Measurements from ENCODE around the gene FHIT.
"Not testable (repeated sequence)": the region's sequence is repeated elsewhere in the genome, so short reads cannot be mapped to it uniquely, and the experiment has no call there.

FHIT gene

DNA sequence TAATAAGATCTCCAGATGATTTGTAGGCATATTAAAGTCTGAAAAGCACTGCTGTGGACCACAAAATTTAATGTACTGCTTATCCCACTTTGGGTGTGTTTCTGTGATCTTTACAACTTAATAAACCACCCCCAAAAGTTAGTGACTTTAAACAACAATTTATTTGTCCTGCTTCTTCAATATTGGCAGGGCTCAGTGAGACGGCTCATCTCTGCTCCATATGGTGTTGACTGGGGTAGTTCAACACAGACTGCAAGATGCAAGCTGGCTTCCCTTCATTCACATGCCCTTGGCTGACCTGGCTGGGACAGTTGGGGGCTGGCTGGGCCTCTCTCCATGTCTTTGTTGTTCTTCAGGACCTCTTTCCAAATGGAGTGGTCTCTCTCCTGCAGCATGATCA lies 337.8 kb downstream of the FHIT start:
- no peak for DNase-seq

DNA sequence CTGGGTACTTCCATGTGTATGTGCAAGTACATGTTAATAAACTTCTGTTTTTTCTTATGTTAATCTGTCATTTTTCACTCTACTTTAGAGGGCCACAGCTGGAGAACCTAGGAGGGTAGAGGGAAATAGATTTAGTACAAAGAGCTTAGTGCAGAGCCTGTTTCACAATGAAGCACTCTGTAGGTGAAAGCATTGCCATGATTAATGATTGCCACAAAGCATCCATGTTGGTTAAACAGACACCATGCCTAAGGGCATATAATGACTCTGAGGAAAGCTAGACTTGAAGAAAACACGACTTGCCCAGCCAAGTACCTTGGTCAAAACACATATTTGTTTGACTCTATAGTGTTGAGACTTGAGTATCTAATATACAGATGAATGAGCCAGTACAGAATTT lies 338.4 kb downstream of the FHIT start:
- no peak for DNase-seq

DNA sequence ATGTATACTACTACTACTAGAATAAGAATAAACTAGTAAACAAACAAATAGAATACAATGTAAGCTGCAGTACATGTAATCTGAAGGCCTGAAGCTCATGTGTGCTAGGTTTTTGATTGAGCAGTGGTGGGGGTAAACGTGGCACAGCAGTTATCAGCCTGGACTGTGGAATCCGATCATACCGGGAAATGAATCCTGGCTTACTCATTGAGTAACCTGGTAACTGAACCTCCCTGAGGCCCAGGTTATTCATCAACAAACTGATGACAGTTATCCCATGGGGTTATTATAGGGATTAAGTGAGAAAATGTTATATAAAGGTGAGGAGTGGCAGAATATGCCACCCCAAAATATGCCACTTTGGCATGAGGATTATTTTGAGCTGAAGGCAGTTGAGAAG lies 339.1 kb downstream of the FHIT start:
- no peak for DNase-seq

DNA sequence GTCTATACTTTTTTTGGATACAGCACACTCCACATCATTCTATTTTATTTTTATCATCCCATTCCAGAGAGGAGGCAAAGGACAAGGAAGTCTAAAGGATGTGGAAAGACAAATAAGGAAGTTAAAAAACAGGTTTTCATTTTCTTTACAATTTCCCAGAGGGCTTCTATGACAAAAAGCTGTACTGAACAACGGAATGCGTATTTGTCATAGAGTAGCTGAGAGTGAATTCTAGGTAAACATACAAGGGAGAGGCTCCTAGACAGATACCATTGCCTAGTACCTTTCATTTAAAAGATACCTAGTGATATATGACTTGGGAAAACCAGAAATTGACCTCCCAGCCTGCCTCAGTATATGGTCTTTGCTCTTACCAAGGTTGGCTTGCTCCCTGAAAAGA lies 341.7 kb downstream of the FHIT start:
- no peak for DNase-seq

DNA sequence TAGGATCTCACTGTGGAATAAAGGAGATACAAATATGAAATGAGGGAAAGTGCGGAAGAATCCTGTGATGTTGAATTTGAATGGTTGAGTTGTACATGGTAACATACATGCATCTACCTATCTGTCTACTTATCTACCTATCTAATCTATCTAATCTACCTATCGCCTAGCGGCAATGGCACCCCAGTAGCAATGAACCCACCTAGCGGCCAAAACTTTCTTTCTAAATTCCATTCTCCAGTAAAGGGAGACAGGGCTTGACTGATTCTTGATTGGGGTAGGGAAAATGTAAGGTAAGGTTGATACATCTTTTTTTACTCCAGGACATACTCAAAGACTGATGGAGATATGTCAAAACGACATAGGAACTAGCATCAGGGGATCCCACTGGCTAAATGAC lies 345.0 kb downstream of the FHIT start:
- no peak for DNase-seq

DNA sequence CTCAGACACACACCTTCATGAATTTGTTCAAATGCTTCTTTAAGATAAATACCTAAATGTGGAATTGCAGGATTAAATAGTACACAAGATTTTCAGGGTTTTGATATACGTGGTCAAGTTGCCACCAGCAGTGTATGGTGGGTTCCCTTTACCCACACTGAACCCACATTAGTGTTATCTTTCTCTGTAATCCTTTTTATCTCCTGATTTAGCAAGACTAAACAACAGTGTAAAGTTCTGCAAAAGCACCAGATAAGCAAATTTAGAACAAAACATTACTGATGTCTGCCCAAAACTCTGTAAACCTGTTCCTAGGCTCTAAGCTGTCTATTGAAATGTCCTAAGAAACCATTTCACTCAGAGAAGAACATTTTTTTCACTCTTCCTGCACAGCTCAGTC lies 352.9 kb downstream of the FHIT start:
- no peak for DNase-seq

DNA sequence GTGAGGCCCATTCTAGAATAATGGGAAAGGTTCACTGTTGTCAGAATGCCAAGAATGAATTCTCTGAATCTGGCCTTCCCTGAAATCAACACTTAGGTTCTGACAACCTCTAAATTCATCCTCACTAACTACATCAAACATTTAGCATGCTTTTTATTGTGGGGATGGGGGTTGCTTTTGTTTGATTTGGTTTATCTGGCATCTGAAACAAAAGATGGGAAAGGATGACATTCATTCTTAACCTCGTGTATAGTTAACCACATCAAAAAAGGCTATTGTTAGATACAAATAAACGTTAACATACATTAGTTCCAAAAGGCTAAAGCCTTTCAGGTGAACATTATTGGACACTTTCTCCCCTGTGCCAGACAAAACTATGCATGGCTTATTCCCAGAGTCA lies 357.3 kb downstream of the FHIT start:
- no peak for DNase-seq

DNA sequence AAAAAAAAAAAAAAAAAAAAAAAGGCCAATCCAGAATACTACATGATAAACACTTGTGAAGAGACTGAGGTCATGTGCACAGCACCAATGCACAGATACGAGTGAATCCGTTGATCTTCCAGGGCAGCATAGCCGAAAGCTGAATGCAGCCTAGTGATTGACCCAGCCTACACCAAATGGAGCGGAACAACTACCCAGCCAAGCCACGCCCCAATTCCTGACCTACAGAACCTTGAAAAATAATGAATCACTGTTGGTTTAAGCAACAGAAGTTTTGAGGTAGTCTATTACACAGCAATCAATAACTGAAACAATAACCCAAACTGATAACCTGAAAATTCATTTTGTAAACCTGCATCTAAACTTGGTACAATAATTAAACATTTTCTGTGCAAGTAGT lies 361.0 kb downstream of the FHIT start:
- no peak for DNase-seq

DNA sequence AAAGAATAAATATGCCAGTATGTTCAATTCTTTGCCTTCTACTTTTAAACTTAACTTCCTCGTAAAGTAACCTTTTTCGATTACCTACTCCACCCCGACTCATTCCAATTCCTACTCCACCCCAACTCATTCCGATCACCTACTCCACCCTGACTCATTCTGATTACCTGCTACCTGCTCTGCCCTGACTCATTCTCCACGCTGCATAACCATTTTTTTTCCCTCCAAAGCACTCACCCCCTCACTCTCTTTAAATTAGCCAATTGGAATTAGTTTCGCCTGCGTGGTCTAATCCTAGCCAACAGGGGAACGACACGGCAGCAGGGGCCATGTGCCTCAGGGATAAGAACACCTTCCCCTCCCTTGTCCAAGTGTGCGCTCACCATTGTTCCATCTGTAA lies 362.3 kb downstream of the FHIT start:
- DNase-seq = not testable (repeated sequence)

DNA sequence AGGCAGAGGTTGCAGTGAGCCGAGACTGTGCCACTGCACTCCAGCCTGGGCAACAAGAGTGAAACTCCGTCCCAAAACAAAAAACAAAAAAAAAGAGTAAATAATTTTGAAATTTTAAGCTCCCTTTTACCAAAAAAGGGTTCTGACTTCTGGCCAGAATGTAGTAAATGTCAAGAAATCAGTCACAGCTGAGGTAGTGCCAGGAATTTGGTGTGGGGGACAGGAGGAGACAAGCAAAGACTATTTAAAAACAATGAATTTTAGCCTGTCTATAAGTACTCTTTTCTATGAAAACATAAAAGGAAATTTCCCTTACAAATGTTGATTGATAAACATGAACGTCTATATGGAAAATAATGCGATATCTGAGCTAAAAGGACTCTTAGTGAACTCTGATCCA lies 363.7 kb downstream of the FHIT start:
- no peak for DNase-seq

DNA sequence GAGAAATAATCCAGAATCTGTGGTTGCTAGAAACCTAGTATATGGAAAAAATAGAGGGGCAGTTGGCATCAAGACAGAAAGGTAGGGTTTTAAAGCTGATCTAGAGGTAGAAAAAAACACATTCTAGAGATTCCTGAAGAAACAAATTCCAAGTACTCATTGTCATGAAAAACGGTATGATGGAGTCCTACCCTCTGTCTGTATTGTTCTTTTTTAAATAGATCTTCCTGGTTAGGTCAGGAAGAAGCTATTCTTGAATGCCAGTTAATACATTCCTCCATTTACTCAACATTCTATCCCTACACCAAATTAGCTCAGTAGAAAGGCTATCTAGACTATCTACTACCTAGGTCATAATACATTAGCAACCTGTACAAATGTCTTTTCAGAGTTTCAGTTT lies 364.7 kb downstream of the FHIT start:
- DNase-seq = no peak

DNA sequence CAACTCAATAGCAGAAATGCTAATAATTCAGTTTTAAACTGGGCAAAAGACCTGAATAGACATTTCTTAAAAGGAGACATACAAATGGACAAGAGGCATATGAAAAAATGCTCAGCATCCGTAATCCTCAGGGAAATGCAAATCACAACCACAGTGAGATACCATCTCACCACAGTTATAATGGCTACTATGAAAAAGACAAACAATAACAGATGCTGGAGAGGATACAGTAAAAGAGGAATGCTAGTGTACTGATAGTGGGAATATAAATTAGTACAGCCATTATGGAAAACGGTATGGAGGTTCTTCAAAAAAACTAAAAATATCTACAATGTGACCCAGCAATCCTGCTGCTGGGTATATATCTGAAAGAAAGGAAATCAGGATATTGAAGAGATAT lies 367.2 kb downstream of the FHIT start:
- DNase-seq = no peak

DNA sequence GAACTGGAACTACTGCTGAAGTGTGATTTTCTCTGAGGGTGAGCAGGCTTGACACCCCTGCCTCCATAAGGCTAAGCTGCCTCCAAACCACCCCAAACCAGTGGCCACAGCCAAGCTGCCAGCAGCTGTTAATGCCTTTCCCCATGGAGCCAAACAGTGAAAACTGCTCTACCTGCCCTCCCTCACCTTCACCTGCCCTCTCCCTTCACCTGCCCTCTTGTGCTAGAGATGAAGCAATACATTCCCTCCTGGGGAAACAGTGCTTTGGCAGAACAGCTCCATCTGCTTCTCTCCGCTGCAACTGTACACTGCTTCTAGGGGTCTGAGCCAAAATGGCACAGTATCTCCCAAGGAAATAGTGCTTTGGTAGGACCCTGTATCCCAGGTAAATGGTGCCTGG lies 374.1 kb downstream of the FHIT start:
- no peak for DNase-seq

DNA sequence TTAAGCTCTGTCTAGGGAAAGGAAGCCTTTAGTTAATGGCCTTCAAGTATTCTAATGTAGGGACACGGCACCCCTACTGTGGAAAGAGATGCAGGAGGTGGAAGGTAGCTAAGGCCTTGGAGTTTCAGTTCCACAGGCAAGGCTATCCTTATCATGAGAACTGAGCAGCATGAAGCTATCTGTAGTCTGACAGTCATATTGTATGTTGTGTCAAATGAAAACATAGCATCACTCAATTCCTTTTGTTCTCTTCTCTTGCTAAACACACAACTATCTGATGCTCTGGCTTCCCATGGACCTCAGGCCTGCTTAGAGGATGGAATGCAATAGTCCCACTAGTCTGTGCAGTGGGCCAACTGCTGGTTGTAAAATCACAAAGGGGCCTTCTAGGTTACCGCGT lies 380.9 kb downstream of the FHIT start:
- no peak for DNase-seq

DNA sequence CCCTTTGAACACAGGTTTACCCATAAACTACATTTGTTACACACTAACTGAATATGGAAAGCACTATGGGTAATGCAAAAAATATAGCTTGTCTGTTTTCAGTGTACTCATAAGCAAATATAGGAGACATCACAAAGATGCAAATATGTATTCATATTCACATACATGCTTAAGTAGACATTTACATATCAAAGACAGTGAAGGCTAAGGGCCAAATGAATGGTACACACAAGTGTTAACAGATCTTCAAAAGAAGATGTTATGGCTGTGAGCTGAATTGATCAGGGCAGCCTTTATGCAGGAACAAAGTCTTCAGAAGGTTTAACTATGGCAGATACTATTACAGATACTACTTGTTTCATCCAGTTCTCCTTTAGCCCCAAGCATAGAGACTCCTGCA lies 384.1 kb downstream of the FHIT start:
- DNase-seq = no peak

DNA sequence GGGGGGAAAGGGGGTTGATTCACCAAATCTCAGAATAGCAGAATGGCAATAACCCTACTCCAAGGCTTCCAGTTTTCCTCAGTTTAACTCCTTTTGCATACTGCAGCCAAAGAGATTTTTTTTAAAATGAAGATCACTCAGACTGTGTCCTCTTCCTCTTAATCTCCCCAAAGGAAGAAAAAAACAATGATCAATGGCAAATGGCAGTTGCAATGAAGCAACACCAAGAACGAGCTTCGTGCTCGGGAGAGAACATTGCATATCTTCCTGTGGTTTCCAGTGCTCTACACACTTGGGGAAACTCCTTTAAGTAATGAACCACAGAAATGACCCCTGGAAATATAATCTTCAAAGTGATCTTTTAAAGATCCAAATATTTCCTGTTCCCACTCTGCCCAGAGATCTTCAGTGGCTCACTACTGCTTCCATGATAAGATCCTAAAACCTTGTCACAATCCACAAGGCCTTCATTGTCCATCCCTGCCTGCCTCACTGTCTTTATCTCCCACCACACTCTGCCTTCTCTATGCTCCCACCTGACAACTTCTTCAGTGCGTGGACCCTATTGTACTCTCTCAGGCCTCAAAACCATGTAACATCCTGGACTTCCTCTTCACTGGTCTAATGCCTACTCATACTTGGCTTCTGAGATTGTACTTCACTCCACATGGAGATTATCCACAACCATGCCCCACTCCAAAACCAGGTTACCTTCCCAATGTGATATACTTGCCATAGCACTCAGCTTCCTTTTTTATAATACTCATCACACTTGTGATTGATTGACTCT lies 394.8 kb downstream of the FHIT start:
- DNase-seq = no peak

DNA sequence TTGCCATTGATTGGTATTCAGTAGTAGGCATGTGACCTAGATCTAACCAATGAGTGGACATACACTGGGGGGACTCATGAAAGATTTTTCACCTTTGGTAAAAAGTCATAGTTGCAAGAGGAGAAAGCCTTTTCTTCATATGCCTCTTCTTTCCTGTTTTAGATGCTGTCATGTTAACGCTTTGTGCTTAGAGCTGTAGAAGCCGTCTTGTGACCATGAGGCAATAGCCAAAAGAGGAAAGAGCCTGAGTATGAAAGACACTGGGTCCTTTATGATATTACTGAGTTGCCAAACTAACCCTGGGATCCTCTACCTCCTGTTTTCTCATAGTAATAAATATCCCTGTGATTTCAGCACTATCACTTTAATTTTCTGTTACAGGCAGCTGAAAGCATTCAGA lies 396.0 kb downstream of the FHIT start:
- DNase-seq = no peak

DNA sequence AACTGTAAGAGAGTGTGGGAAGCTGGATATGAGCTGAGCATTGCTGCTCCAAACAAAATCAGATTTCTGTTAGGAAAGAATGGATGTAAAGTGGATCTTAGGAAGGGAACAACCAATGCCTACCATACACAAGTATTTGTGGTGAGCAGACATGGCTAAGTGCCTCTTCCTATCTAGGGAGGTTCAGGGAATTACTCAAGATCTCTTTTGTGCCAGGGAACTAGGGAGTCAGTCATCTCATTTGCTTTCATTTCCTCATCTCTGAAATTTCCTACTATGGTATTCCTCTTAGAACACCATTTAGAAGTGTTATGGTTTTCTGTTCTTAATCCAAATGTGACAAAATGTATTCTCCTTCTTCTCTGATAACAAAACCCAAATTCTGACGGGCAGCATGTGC lies 396.5 kb downstream of the FHIT start:
- no peak for DNase-seq

DNA sequence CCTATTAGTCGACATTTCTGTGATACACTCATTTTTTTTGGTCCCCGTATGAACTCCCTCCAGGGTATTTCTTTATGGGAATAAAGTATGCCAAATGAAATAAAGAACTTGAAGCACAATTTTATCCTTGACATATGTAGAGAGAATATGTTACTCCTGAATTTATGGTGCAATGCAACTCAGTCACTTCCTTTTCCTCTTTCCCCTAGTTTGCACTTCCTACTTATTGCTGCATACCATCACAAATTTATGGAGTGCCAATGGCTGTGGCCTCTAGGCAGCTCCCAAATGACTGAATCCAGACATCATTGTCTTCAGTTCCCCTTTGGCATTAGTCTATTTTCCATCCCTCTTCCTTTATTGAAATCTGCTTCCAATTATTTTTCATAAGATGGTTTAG lies 403.5 kb downstream of the FHIT start:
- DNase-seq = no peak

DNA sequence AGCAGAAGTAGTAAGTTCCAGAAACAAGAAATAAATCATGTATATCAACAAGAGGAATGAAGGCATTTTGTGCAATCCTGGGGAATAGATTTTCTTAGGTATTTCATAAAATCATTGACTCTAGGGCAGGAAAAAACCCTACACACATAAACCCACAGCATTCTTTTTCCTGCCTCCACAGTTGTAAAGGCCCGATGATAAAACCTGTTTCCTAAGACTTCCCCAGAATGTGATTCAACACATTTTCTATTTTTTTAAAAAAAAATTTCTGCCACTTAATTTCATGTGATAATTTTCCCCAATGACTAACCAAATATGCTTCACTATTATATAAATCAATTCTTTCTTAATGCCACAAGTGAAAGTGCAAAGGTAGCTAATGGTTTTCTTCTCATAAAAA lies 407.0 kb downstream of the FHIT start:
- no peak for DNase-seq

DNA sequence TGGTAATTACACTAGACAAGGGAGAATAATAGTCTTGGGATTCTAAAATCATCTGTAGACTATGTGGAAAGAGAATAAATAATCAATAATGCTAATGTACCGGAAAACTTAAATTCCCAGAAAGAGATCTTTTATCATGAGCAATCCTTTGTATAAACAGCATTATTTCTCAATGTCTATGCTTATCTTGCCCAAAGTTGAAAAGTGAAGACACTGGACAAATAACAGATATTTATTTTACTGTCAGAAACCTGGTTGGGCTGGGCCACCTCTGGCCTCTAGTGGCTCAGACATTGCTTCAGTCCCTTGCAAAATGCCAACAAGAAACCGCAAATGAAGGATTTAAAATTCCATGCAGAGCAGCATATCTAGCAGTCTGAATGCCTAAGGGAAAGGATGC lies 409.9 kb downstream of the FHIT start:
- DNase-seq = no peak

DNA sequence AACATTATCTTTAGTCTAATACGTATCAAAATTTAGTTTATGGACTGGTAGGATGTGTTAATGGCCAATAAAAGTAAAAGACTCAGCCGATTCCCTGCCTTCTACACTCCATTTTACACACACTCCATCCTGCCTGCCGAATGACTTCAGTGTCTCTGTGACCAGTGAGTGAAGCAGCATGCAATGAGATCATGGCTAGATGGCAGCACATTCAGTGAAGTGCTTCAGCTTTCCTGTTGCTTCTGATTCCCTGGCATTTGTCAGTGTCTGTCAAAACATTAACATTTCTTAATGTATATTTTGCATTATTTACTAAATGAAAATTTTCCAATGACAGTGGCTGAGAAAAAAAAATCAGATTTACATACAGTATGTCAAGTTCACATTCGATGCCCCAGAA lies 412.0 kb downstream of the FHIT start:
- DNase-seq = no peak

DNA sequence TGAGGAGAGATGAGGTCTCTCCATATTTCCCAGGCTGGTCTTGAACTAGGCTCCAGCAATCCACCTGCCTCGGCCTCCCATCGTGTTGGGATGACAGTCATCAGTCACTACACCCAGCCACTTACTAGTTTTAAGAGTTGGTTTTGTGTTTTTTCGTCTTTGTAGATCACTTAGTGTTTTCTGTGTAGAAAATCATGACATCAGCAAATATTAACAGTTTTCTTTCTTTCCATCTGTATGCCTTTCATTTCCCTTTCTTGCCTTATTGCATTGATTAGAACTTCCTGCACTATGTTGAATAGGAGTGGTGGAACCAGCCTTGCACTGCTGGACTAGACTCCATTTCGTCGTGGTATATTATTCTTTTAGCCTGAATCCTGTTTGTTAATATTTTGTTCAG lies 415.5 kb downstream of the FHIT start:
- no peak for DNase-seq

DNA sequence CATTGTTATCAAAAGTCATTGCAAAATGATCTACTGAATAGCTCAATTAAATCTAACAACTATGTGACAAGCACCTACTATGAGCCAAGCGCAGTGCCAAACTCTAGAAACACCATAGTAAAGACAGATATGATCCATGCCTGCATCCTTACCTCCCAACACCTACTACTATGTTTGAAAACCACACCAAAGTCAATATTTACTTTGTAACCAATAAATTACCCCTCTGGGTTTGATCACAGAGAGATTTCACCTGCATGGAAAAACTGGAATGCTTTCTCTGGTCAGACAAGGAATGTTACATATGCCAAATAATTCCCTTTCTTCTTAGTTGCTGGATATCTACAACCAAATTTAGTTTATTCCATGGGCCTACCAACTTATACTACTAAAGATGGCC lies 422.2 kb downstream of the FHIT start:
- no peak for DNase-seq

DNA sequence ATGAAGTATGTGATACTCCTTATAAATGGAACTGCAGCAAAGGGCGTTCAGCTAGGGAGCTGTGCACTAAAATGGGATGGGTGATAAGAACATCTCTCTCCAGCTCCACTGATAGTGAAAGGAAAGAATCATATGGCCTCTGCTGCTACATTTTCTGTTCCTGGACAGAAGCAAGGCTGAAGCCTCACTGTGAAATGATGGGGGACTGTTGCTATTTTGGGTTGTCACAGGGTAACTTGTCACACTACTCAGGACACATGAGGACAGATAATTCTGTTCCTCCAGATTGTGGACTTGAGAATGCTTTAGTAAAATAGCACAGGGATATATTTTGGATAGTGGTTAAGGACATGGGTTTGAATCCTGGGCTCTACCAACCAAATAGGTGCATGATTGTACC lies 423.6 kb downstream of the FHIT start:
- no peak for DNase-seq

DNA sequence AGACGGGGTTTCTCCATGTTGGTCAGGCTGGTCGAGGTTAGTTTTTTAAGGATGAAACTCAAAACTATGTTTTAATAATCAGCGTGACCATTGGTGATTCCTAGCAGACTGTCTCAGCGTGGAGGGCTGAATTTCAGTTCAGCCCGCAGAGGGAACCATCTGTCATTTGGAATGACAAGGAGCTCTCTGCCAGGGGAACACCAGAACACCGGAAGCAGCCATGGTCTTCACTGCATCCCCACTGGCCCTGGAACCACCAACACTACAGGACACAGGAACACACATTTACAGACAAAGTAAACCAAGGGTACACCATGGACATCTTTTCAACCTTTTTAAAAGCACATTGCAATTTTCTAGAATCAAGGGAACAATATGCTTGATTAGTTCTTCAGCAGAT lies 424.7 kb downstream of the FHIT start:
- DNase-seq = no peak
